Kidney glomerular epithelial cell (primary cell): Measurements from ENCODE around the gene ANO8.
"Not testable (repeated sequence)": the region's sequence is repeated elsewhere in the genome, so short reads cannot be mapped to it uniquely, and the experiment has no call there.

Source experiments
- DNase-seq: peaks from one replicate; lab custom pipeline; 2025; lab: John Stamatoyannopoulos, UW

Gene ANO8

DNA sequence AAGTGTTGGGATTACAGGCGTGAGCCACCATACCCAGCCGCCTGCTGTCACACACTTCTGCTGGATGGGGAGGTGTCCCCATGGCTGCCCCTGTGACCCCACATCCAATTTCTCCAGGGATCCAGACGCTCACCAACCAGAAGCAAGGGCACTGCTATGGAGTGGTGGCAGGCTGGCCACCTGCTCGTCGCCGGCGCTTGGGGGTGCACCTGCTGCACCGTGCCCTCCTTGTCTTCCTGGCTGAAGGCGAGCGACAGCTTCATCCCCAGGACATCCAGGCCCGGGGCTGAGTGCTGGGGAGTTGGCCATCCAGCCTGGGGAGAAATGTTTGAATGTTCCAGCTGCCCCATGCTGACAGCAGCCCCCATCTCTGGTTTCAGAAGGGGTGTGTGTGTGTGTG is 48.4 kb downstream of the ANO8 start:
- DNase-seq, result no peak

DNA sequence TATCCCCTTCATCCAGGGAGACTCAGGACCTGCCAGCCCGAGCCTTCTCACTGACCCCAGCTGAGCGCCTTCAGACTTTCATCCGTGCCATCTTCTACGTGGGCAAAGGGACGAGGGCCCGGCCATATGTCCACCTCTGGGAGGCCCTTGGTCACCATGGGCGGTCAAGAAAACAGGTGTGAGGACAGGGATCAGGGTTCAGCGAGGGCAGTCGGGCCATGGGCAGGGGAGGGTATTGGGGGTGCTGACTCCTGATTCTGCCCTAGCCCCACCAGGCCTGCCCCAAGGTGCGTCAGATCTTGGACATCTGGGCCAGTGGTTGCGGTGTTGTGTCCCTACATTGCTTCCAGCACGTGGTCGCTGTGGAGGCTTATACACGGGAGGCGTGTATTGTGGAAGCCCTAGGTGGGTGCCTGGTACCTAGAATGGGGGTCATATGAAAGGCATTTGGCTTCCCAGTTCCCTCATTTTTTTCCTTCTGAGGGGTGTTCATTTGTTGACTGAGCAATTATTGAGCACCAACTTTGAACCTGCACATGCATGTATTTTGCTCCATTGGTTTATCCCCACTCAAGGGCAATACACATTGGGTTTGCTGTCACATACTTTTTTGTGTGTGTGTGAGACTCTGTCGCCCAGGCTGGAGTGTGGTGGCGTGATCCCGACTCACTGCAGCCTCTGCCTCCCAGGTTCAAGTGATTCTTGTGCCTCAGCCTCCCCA is 49.1 kb downstream of the ANO8 start:
- DNase-seq, result no peak

DNA sequence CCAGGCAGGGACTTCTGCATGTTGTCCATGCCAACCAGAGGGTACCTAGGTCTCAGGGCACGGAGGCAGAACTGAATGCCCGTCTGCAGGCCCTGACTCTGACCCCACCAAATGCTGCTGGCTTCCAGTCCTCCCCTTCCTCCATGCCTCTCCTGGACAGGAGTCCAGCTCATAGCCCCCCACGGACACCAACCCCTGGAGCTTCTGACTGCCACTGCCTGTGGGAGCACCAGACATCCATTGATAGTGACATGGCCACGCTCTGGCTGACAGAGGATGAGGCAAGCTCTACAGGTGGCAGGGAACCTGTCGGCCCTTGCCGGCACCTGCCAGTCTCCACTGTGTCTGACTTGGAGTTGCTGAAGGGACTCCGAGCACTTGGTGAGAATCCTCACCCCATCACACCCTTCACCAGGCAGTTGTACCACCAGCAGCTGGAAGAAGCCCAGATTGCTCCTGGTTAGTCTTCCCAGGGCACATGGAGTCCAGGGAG is 51.1 kb downstream of the ANO8 start:
- no peak for DNase-seq

DNA sequence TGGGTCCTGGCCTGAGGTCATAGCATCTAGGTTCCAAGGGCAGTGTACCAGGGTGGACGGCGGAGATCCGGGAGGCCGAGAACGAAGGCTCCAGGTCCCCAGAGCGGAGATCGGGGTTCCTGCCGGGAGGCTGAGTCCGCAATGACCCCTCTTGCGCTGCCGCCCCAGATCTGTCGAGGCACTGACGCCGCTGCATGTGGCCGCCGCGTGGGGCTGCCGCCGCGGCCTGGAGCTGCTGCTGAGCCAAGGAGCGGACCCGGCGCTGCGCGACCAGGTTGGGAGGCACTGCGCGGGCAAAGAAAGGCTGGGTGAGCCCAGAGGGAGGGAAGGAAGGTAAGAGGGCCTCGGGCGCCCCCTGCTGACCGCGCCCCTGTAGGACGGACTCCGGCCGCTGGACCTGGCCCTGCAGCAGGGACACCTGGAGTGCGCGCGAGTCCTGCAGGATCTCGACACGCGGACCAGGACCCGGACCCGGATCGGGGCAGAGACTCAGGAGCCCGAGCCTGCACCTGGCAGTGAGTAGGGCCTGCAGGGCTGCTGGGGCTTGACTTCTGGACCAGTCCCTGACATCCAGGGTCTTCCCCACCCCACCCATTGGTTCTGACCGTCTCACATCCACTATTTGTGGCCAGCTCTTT is 52.0 kb downstream of the ANO8 start:
- DNase-seq, result peak; percentile 71

DNA sequence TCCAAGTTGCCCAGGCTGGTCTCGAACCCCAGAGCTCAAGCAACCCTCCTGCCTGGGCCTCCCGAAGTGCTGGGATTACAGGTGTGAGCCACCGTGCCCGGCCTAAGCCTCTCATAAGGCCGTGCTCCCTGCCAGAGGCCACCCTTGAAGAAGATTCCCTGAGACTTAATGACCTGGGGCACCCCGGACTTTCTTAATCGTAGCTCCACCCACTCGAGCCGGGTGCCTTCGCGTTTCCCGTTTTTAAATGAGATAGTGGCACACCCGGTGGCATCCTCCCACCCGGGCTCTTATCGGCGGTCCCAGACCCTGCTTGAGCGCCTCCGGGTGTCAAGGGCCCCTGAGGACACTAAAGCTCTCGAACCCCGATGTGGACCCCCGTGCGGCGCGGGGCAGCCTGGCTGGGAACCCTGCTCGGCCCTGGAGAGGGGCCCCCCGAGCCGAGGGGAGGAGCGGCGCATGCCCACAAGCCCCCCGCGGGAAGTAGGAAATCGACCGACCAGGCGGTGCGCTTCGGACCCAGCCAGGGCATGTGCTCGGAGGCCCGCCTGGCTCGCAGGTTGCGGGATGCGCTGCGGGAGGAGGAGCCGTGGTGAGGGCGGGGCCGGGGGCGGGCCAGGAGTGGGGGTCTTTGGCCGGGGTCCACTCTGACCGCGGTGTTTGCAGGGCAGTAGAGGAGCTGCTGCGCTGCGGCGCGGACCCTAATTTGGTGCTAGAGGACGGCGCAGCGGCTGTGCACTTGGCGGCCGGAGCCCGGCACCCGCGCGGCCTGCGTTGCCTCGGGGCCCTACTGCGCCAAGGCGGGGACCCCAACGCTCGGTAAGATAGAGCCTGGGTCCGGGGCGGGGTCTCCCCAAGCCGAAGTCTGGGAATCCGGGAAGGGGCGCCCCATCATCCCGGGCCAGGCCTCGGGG is 53.0 kb downstream of the ANO8 start, which contains the start of gene ANKLE1:
Gene ANKLE1 (plus strand): TSS at position 511 of the 914 bp plus-strand sequence. CDS start 20 bp downstream, at position 531.
- DNase-seq, result no peak

DNA sequence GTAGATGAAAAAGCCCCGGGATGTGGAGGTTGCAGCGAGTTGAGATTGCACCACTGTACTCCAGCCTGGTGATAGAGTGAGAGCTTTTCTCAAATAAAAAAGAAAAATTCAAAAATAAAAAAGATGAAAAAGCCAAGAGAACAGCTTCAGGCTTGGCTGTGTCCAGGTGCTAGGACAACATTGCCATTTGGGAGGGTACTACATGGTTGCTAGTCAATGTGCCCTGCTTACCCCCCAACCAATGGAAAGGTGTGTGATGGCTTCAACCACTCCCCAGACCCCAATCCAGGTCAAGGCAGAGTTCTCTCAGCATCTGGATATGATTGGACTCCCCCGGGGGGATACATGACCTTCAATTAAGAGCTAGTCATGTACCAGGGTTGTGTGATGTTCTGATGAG is 55.2 kb downstream of the ANO8 start:
- no peak for DNase-seq

DNA sequence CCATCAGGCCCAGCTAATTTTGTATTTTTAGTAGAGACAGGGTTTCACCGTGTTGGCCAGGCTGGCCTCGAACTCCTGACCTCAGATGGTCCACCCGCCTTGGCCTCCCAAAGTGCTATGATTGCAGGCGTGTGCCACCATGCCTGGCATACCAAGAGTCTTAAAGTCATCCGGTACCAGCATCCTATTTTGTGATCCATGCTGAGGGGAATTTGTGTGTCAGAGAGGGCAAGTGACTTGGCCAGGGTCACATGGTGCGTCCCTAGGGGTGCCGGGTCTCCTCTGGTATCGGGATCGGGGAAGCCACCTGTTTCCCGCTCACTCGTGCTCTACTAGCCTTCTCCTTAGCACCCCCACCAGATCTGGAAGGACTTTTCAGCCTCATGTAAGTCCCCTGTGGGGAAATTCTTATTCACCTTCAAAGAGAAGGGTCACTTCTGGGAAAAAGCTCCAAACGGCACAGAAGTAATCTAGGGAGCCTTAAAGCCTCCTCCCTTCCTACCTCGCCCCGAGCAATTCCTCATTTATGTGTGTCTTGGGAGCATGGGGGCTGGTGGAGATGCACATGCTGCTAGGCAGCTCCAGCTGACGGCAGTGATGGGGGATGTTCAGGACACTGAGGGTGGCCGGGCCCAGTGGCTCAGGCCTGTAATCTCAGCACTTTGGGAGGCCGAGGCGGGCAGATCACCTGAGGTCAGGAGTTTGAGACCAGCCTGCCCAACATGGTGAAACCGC is 59.0 kb downstream of the ANO8 start:
- DNase-seq, result no peak

DNA sequence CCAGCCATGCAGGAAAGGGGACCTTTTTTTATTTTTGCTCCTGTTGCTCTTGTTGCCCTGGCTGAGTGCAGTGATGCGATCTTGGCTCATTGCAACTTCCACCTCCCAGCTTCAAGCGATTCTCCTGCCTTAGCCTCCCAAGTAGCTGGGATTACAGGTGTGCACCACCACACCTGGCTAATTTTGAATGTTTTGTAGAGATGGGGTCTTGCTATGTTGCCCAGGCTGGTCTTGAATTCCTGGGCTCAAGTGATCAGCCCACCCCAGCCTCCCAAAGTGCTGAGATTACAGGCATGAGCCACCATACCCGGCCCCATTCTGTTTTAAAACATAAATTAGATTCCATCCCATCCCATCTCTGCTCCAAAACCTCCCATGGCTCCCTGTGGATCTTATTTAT is 59.8 kb downstream of the ANO8 start:
- DNase-seq, result not testable (repeated sequence)
